Spleen (tissue), 11 donors: ENCODE results near the gene CGRRF1. TPM values are rescaled to one million over a fixed set of nuclear protein-coding genes. Genes with fewer than 3 reads are reported as not detected.
A peak's percentile ranks its signal among the peaks of the same experiment; 100 is the strongest.

Source experiments
- DNase-seq: peaks from one replicate; pipeline ENCODE4 v3.0.0-alpha.2; 2020
- H3K27ac ChIP-seq, 8 donors: fragments of 200-600 bp; sonication (generic) in 7 of 8; 1 replicate in 4 of 8; 2 replicates in 4 of 8; pipeline versions ENCODE4 v1.5.0 to v1.8.0; 2016 to 2021; ENCODE audit warnings: inconsistent platforms in 4 of 8, mild to moderate bottlenecking in 4 of 8, moderate library complexity in 1 of 8
- H3K27me3 ChIP-seq, 7 donors: fragments of 200-600 bp; sonication (generic) in 6 of 7; replicated peaks in 1 of 7; 1 replicate in 4 of 7; 2 replicates in 3 of 7; pipeline versions ENCODE4 v1.5.0 to v1.8.0; 2016 to 2021; ENCODE audit warnings: inconsistent platforms in 3 of 7, mild to moderate bottlenecking in 1 of 7
- H3K36me3 ChIP-seq, 6 donors: fragments of 200-600 bp; sonication (generic) in 5 of 6; 1 replicate in 4 of 6; 2 replicates in 2 of 6; pipeline versions ENCODE4 v1.5.0 to v1.8.0; 2016 to 2021; ENCODE audit warnings: inconsistent platforms in 2 of 6
- H3K4me1 ChIP-seq, 6 donors: fragments of 200-600 bp; sonication (generic) in 5 of 6; 1 replicate in 3 of 6; 2 replicates in 3 of 6; pipeline versions ENCODE4 v1.5.0 to v1.8.0; 2016 to 2021; ENCODE audit warnings: inconsistent platforms in 3 of 6
- H3K4me3 ChIP-seq, 8 donors: fragments of 200-600 bp; sonication (generic) in 7 of 8; 1 replicate in 4 of 8; 2 replicates in 4 of 8; pipeline versions ENCODE4 v1.5.0 to v1.8.0; 2016 to 2021; ENCODE audit warnings: inconsistent platforms in 4 of 8, mild to moderate bottlenecking in 4 of 8, moderate library complexity in 2 of 8
- H3K9me3 ChIP-seq, 8 donors: fragments of 200-600 bp; sonication (generic) in 7 of 8; 1 replicate in 4 of 8; 2 replicates in 4 of 8; pipeline versions ENCODE4 v1.5.0 to v1.8.0; 2016 to 2021; ENCODE audit warnings: inconsistent platforms in 4 of 8
- POLR2A ChIP-seq, 3 donors: fragments of 450-650 bp; IDR thresholded peaks; one replicate each; pipeline ENCODE4 v1.5.1; 2017; ENCODE audit warnings: antibody characterized with exemption in 3 of 3, mild to moderate bottlenecking in 1 of 3
- POLR2AphosphoS5 ChIP-seq, 3 donors: sonication (generic); formaldehyde crosslinking; IDR thresholded peaks; one replicate each; pipeline ENCODE4 v1.5.1; 2017; ENCODE audit warnings: antibody characterized with exemption in 3 of 3
- whole genome bisulfite sequencing, 5 donors: extraction: QIAGEN DNeasy Blood & Tissue Kit in 3 of 5; methylation state at CpG; one replicate each; pipeline versions ENCODE4 v1.1.5 to v1.1.7; 2013 to 2018; 5-methylcytosine and 5-hydroxymethylcytosine counted together
- intact Hi-C: fragments of 100-400 bp; cut with DNase I; formaldehyde crosslinking; loops from one replicate; pipeline ENCODE4 v1.15.0; 2023; ENCODE audit warnings: low total_unique reads
- polyA plus RNA-seq, 3 donors: library from polyadenylated mRNA; stranded (reverse); fragments of 200-250 nt; gene quantifications; one replicate each; pipeline ENCODE4 v1.2.1, GENCODE V29; 2013
- total RNA-seq, 7 donors: library from RNA; depleted of rRNA in 3 of 7; stranded (reverse); fragments of >200 nt in 3 of 7; fragmentation: NEBNext Ultra II Directional in 4 of 7; extraction: Animal tissue kit (Norgen Biotek cat#: 25700) in 4 of 7; gene quantifications; one replicate each; pipeline versions ENCODE4 v1.1.0 to v1.2.1, GENCODE V29; 2016 to 2021
- TF ChIP-seq, protein P1 (sequence below), 11 experiments: fragments of 200-600 bp in 7 of 11; fragments of 450-650 bp in 4 of 11; sonication (generic) in 4 of 11; IDR thresholded peaks in 8 of 11; conservative IDR thresholded peaks in 3 of 11; 1 replicate in 7 of 11; 2 replicates in 4 of 11; pipeline versions ENCODE4 v1.4.0 to v1.8.0; 2016 to 2021; ENCODE audit warnings: antibody characterized with exemption in 11 of 11, inconsistent platforms in 4 of 11, mild to moderate bottlenecking in 1 of 11
- donor health status: healthy with polysubstance abuse.
- donor health status: DM: no; HTN: no; CAD: no; lungs with moderate emphysema.
- donor health status: DM: no; HTN: no; CAD: no.
- donor health status: Bipolar disorder and iron deficiency.
- donor health status: healthy.
- donor health status: DM: no; HTN: no; CAD: no.
- donor health status: DM: yes; HTN: yes; CAD: no.

The CGRRF1 gene
- total and polyA plus RNA-seq, 10 donors, result 11.3 to 19.8 (median 17.3) TPM

DNA sequence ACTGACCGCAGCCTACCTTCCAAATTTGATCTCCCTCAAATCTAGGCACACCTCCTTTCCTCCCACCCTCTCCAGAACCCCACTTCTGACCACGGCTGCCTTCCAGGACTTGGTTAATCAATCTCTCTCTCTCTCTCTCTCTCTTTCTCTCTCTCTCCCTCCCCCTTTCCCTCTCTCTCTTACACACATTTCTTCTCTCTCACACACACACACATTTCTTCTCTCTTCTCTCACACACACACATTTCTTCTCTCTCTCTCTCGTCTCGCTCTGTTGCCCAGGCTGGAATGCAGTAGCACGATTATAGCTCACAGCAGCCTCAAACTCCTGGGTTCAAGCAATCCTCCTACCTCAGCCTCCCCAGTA is 20.4 kb upstream of the CGRRF1 start:
- intact Hi-C loops, result no loop called here
- Histone ChIP-seq H3K36me3 (no peaks in the 10 kb centered on the region), H3K4me3 (peak overlapping the region; percentile 61 to 90 (median 78)), H3K27me3 (no peaks in the 10 kb centered on the region), H3K9me3 (no peaks in the 10 kb centered on the region), H3K27ac (peak overlapping the region; percentile 91 to 97 (median 95)), H3K4me1 (peaks cover 8 to 60% (median 47%) of the 10 kb centered on the region in 6 donors)
- TF ChIP-seq POLR2A (IDR thresholded peaks at IDR 0.05), result no peak
- TF ChIP-seq POLR2AphosphoS5 (IDR thresholded peaks at IDR 0.05), result no peak
- TF ChIP-seq, protein P1, sequence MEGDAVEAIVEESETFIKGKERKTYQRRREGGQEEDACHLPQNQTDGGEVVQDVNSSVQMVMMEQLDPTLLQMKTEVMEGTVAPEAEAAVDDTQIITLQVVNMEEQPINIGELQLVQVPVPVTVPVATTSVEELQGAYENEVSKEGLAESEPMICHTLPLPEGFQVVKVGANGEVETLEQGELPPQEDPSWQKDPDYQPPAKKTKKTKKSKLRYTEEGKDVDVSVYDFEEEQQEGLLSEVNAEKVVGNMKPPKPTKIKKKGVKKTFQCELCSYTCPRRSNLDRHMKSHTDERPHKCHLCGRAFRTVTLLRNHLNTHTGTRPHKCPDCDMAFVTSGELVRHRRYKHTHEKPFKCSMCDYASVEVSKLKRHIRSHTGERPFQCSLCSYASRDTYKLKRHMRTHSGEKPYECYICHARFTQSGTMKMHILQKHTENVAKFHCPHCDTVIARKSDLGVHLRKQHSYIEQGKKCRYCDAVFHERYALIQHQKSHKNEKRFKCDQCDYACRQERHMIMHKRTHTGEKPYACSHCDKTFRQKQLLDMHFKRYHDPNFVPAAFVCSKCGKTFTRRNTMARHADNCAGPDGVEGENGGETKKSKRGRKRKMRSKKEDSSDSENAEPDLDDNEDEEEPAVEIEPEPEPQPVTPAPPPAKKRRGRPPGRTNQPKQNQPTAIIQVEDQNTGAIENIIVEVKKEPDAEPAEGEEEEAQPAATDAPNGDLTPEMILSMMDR (IDR thresholded peaks at IDR 0.05 in 8 of 11, conservative IDR thresholded peaks at IDR 0.05 in 3 of 11), result peak in 1 of 11 experiments; percentile 15
- 35 to 44% (median 39%) methylated on average over 5 of the region's 5 CpGs for WGBS, 5 donors
- no peak for DNase-seq

GRCh38 chr14:54489731-54490444 is 19.8 kb upstream of the CGRRF1 start:
- Histone ChIP-seq H3K27ac (peak overlapping the region; percentile 91 to 97 (median 95)), H3K4me3 (peak overlapping the region in 4 of 8 donors; percentile 68 to 82 (median 76)), H3K4me1 (peaks cover 8 to 54% (median 42%) of the 10 kb centered on the region in 6 donors), H3K9me3 (no peaks in the 10 kb centered on the region), H3K27me3 (no peaks in the 10 kb centered on the region), H3K36me3 (no peaks in the 10 kb centered on the region)
- no peak for DNase-seq
- intact Hi-C loops, result no loop called here
- WGBS, 5 donors, result 92 to 96% (median 94%) methylated on average over 4 of the region's 4 CpGs
- TF ChIP-seq POLR2AphosphoS5 (IDR thresholded peaks at IDR 0.05), result no peak
- TF ChIP-seq, protein P1 (IDR thresholded peaks at IDR 0.05 in 8 of 11, conservative IDR thresholded peaks at IDR 0.05 in 3 of 11), result no peak
- no peak for TF ChIP-seq POLR2A (IDR thresholded peaks at IDR 0.05)

DNA sequence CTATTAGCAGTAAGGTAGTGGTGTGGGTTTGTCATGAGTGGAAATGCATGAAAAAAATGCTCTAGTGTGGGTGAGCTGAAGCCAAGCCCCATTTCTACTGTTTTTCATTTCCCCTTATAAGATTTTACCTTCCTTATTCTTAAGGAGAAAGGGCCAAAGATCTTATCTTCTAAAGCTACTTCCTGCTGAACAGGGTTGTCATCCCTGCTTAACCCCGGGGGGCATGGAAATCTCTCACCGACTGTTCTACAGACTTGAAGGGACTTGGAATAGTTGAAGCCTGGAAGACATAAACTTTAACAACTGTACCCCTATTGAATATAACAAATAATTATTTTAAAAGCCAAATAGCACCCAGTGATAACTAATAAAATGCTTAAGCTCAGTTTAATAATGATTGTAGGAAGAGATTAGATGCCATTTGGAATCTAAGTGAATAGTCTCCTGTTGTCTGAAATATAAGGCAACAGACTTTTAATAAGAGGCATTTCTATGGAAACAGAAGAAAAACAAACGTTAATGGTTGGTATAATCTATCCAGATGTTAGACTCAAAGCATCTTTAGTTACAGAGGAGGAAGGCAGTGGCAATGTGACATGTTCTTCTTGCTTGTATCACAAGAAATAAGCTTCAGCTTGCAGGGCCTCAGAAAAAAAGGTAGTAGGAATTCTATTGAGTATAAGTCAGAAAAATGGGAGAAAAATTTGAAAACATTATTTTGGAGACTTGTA is 19.1 kb upstream of the CGRRF1 start:
- Histone ChIP-seq H3K9me3 (no peaks in the 10 kb centered on the region), H3K4me1 (peaks cover 8 to 47% (median 35%) of the 10 kb centered on the region in 6 donors)
- TF ChIP-seq POLR2A (IDR thresholded peaks at IDR 0.05) (no peak), POLR2AphosphoS5 (IDR thresholded peaks at IDR 0.05) (no peak)
- TF ChIP-seq, protein P1 (IDR thresholded peaks at IDR 0.05 in 8 of 11, conservative IDR thresholded peaks at IDR 0.05 in 3 of 11), result no peak

DNA sequence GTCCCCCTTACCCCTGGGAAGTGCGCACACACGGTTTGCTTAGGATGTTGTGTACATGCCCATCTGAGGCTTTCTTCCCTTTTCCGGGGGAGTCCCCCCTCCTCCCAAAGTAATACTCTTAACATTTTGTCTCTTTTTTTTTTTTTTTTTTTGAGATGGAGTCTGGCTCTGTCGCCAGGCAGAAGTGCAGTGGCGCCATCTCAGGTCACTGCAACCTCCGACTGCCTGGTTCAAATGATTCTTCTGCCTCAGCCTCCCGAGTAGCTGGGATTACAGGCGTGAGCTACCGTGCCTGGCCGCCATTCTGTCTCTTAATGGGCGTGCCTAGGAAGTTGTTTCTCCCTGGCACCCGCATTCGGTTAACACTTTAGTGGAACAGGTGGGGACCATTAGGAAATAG is 16.4 kb upstream of the CGRRF1 start:
- TF ChIP-seq, protein P1 (IDR thresholded peaks at IDR 0.05 in 8 of 11, conservative IDR thresholded peaks at IDR 0.05 in 3 of 11), result no peak
- TF ChIP-seq POLR2A (IDR thresholded peaks at IDR 0.05) (no peak), POLR2AphosphoS5 (IDR thresholded peaks at IDR 0.05) (no peak)
- intact Hi-C loops, result no loop called here
- Histone ChIP-seq H3K4me1 (peaks cover 3 to 20% (median 9%) of the 10 kb centered on the region in 6 donors), H3K27ac (peak overlapping the region in 1 of 8 donors; percentile 3), H3K9me3 (no peaks in the 10 kb centered on the region), H3K4me3 (peak overlapping the region in 1 of 8 donors; percentile 8), H3K27me3 (no peaks in the 10 kb centered on the region), H3K36me3 (no peaks in the 10 kb centered on the region)
- WGBS, 5 donors, result 59 to 79% (median 66%) methylated on average over 9 to 13 of the region's 13 CpGs
- DNase-seq, result no peak

More for the DNA sequence above, 19.1 kb upstream of the CGRRF1 start:
- Histone ChIP-seq H3K27me3 (no peaks in the 10 kb centered on the region), H3K4me3 (no peak overlapping the region), H3K36me3 (no peaks in the 10 kb centered on the region), H3K27ac (peak overlapping the region in 2 of 8 donors; percentile 95)
- intact Hi-C loops, result no loop called here
- DNase-seq, result no peak
- WGBS, 5 donors, result 26 to 38% (median 32%) methylated on average over 3 of the region's 3 CpGs
